Stimulated activated CD8-positive, alpha-beta memory T cell treated with anti-CD3 and anti-CD28 coated beads, Interleukin-15, amount 100 ng/mL, for 1 hour (primary cell): ENCODE data around the gene GLUD1.
"Not testable (repeated sequence)": the region's sequence is repeated elsewhere in the genome, so short reads cannot be mapped to it uniquely, and the experiment has no call there.

Experiments
- DNase-seq: peaks from one replicate; pipeline ENCODE4 v3.0.0-alpha.2; 2020; ENCODE audit warnings: low read depth

GLUD1 gene

GRCh38 chr10:87045434-87045938 is 49.2 kb downstream of the GLUD1 start:
- no peak for DNase-seq

- not testable (repeated sequence) for DNase-seq
Observed at GRCh38 chr10:87043579-87043978, 51.1 kb downstream of the GLUD1 start.

- DNase-seq = no peak
Observed at GRCh38 chr10:87038786-87039185, 55.9 kb downstream of the GLUD1 start.

GRCh38 chr10:87038286-87038717 is 56.3 kb downstream of the GLUD1 start:
- no peak for DNase-seq

- no peak for DNase-seq
Observed at GRCh38 chr10:87036623-87037022, 58.0 kb downstream of the GLUD1 start.

- no peak for DNase-seq
Observed at GRCh38 chr10:87030912-87031635, 63.6 kb downstream of the GLUD1 start.

- not testable (repeated sequence) for DNase-seq
Observed at GRCh38 chr10:87030419-87030818, 64.2 kb downstream of the GLUD1 start.

- not testable (repeated sequence) for DNase-seq
Observed at GRCh38 chr10:87026747-87027508, 67.7 kb downstream of the GLUD1 start.

- DNase-seq = not testable (repeated sequence)
Observed at GRCh38 chr10:87025285-87025958, 69.2 kb downstream of the GLUD1 start.

GRCh38 chr10:87020056-87020455 is 74.6 kb downstream of the GLUD1 start, which contains the start of gene FAM25A:
TSS of gene FAM25A (plus strand) at chr10:87020294. CDS start at chr10:87020325, 31 bp downstream.
- DNase-seq = not testable (repeated sequence)

- DNase-seq = not testable (repeated sequence)
Observed at GRCh38 chr10:87019504-87019903, 75.1 kb downstream of the GLUD1 start.

- DNase-seq = not testable (repeated sequence)
Observed at GRCh38 chr10:87019066-87019465, 75.6 kb downstream of the GLUD1 start.

GRCh38 chr10:87018127-87018526 is 76.5 kb downstream of the GLUD1 start:
- DNase-seq = not testable (repeated sequence)

GRCh38 chr10:87014986-87015716 is 79.5 kb downstream of the GLUD1 start:
- DNase-seq = not testable (repeated sequence)

GRCh38 chr10:87013528-87013927 is 81.1 kb downstream of the GLUD1 start:
- not testable (repeated sequence) for DNase-seq

- DNase-seq = not testable (repeated sequence)
Observed at GRCh38 chr10:87009134-87009696, 85.4 kb downstream of the GLUD1 start.

GRCh38 chr10:87008303-87008702 is 86.3 kb downstream of the GLUD1 start:
- not testable (repeated sequence) for DNase-seq

GRCh38 chr10:87007674-87008073 is 87.0 kb downstream of the GLUD1 start:
- not testable (repeated sequence) for DNase-seq

GRCh38 chr10:87007124-87007523 is 87.5 kb downstream of the GLUD1 start:
- not testable (repeated sequence) for DNase-seq

GRCh38 chr10:87000491-87000890 is 94.2 kb downstream of the GLUD1 start:
- DNase-seq = no peak
